GM12801 (cell line): ENCODE measurements around the gene FARS2.

Experiments
- TF ChIP-seq, protein P1 (sequence below): IDR thresholded peaks from one replicate; pipeline ENCODE4 v1.5.1; 2011; ENCODE audit warnings: control low read depth; ENCODE audit not compliant: insufficient read length; ENCODE audit errors: extremely low read depth

Gene FARS2

DNA sequence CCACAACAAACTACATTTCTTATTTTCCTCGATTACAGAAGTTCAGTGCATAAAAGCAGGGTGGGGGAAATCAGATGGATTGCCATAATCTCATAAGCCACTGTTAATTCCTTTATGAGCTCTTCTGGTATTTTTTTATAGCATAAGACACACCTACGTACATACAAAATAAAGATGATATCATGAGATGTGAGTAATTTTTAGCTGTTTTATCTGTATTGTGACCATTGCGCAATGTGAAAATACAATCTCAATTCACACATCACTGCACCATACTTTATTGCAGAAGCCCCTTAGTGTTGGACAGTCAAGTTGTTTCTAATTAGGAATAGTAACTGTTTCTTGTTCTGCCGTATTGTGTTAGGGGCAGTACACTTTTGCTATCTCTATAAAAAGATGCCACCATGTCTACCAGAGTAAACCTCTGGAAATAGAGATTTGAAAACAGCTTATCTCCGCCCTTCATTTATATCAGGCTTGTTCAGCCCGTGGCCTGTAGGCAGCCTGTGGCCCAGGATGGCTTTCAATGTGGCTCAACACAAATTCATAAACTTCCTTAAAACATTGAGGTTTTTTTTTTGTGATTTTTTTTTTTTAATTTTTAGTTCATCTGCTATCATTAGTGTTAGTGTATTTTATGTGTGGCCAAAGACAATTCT lies 90.4 kb downstream of the FARS2 start:
- TF ChIP-seq, protein P1, sequence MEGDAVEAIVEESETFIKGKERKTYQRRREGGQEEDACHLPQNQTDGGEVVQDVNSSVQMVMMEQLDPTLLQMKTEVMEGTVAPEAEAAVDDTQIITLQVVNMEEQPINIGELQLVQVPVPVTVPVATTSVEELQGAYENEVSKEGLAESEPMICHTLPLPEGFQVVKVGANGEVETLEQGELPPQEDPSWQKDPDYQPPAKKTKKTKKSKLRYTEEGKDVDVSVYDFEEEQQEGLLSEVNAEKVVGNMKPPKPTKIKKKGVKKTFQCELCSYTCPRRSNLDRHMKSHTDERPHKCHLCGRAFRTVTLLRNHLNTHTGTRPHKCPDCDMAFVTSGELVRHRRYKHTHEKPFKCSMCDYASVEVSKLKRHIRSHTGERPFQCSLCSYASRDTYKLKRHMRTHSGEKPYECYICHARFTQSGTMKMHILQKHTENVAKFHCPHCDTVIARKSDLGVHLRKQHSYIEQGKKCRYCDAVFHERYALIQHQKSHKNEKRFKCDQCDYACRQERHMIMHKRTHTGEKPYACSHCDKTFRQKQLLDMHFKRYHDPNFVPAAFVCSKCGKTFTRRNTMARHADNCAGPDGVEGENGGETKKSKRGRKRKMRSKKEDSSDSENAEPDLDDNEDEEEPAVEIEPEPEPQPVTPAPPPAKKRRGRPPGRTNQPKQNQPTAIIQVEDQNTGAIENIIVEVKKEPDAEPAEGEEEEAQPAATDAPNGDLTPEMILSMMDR, result no peak

DNA sequence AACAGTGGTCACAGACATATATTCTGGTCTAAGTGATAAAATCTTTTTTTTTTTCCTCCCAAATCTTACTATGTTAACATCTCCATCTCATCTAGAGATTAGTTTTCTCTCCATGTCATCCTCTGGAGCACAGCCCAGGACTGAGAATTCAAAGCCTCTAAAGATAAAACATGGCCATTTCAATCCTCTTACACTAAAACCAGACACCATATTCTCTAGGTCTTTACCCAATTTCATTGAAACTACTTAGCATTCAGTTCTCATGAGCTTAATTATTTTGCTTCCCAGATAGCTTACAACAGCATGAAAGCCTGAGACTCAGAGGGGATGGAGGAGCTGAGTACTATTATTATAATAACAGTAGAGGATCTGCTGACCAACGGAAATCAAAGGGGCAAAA lies 92.7 kb downstream of the FARS2 start:
- TF ChIP-seq, protein P1, result no peak

DNA sequence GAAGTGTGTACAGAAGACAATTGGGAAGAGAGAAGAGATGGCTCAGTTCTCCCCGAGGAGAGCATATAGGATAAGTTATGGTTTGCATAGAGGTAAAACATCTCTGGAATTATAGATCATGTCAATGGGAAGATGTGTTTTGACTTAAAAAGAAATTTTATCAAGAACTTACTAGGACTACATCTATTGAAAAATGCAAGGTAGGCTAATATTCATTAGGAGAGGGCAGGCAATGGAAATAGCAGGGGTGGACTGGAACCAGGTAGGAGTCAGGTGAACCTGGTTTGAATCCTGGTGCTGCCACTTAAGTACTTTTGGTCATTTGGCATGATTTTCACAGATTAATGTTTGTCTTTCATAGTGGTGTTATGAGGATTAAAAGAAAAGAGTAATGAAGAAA lies 96.2 kb downstream of the FARS2 start:
- TF ChIP-seq, protein P1, result no peak

DNA sequence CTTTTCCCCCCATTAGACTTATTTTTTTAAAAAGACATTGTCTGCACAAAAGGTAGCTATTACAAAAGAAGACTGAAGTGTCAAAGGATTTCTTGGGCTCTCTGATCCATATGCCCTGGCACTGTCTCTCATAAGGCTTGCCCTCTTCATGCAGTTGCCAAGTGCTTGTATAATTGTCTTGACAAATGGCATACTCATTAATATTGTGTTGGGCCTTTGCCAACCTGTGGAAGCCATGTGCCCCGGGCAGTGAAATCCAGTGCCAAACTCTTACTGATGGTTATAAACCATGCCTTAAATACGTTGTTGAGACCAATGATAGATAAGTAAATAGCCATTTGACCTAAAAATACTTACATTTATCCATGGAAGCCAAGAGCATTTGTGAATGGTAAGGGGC lies 98.1 kb downstream of the FARS2 start:
- TF ChIP-seq, protein P1, result no peak

DNA sequence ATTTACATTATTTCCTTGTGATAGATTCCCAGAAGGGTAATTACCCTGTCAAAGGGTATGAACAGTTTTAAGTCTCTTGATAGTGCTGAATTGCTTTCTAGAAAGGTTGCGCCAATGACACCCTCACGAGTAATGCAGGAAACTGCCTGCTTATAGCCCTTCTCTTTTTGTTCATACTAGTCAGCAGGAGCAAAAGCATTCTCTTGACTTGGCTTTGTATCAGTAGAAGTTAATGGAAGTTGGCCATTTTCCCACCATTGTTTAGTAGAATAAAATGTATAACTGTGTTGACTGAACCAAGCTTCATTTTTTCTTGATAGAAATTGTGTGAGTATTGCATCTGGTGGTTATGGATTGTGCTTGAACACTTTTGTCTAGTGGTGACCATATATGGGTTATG lies 100.1 kb downstream of the FARS2 start:
- TF ChIP-seq, protein P1, result no peak

DNA sequence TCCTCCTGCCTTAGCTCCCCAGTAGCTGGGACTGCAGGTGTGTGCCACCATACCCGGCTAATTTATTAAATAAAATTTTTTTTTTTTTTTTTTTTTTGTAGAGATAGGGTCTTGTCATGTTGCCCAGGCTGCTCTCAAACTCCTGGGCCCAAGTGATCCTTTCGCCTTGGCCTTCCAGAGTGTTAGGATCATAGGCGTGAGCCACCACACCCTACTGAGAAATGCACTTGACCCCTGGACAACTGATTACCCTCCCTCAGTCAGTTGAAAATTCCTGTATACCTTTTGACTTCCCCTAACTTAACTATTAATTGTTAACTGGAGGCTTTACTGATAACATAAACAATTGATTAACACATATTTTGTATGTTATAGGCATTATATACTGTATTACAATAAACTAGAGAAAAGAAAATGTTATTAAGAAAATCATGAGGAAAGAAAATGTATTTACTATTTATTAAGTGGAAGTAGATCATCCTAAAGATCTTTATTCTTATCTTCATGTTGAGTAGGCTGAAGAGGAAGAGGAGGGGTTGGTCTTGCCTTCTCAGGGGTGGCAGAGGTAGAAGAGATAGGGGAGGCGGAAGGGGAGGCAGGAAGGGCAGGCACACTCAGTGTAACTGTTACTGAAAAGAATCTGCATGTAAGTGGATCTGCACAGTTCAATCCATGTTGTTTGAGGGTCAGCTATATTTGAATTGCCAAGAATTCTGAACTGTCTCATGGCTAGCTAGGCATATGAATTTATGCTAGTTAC lies 104.3 kb downstream of the FARS2 start:
- TF ChIP-seq, protein P1, result no peak

DNA sequence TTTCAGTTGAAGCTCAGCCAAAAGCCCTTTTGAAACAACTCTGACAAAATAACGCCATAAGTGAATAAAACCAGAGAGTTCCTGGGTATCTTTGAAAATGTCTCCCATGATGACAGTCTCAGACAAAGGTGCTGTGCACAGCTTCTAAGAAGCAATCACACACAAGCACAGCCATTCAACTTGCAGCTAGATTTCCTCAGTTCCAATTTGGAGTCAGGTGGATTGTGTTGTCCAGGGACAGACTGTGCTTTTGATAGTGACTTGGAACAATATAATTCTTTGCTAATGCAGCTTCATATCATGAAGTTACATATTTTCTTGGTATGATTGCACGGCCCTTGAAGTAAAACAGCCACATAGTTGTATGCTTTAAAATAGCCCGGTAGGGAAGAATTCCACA lies 105.6 kb downstream of the FARS2 start:
- TF ChIP-seq, protein P1, result no peak
